K562 (cell line): ENCODE data around the gene LMBR1.

Experiments
- KAT7 ChIP-seq: sonication (generic); formaldehyde crosslinking; IDR thresholded peaks from 2 replicates; pipeline ENCODE4 v1.8.0; 2022; ENCODE audit warnings: missing genetic modification reagents, mild to moderate bottlenecking, borderline replicate concordance
- NUFIP1 ChIP-seq: fragments of 450-650 bp; IDR thresholded peaks from 2 replicates; pipeline ENCODE4 v1.6.1; 2018; ENCODE audit not compliant: partially characterized antibody
- TF ChIP-seq, protein P1 (sequence below), 2 experiments: fragments of 450-650 bp in 1 of 2; sonication (generic) in 1 of 2; formaldehyde crosslinking; conservative IDR thresholded peaks; 2 replicates each; pipeline versions ENCODE4 v1.4.0 to v1.8.1; 2020 to 2022; ENCODE audit warnings: mild to moderate bottlenecking in 1 of 2, missing genetic modification reagents in 1 of 2
- TF ChIP-seq, protein P2 (sequence below), 3 experiments: IDR thresholded peaks in 2 of 3; conservative IDR thresholded peaks in 1 of 3; 2 replicates each; pipeline ENCODE4 v1.5.1; 2011 to 2012; ENCODE audit warnings: low read length in 3 of 3, mild to moderate bottlenecking in 3 of 3, control low read depth in 2 of 3, improper control_type of control experiment in 1 of 3, inconsistent platforms in 1 of 3, low read depth in 1 of 3, mixed read lengths in 1 of 3, moderate library complexity in 1 of 3; ENCODE audit not compliant: insufficient read depth in 2 of 3

DNA sequence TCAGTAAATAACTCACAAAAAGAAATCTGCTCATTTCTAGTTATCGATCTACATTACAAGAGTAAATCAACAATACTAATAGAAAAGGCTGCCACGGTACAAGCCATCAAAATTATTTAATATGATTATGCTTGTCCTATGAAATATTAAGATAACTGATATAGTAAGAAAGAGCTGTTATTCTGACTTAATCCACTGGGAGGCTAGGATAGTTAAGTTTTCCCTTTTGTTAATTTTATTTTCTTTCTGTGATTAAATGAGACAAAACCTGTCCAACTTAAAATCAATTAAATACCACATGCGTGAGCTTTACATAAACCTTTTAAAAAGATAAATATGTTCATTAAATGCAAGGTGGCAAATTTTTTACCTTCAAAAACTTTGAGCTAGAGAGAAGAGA lies 114.8 kb downstream of the LMBR1 start:
- TF ChIP-seq, protein P1, sequence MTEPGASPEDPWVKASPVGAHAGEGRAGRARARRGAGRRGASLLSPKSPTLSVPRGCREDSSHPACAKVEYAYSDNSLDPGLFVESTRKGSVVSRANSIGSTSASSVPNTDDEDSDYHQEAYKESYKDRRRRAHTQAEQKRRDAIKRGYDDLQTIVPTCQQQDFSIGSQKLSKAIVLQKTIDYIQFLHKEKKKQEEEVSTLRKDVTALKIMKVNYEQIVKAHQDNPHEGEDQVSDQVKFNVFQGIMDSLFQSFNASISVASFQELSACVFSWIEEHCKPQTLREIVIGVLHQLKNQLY (CRISPR knock-in tag; conservative IDR thresholded peaks at IDR 0.05): no peak
- TF ChIP-seq NUFIP1: no peak
- no peak for TF ChIP-seq KAT7 (CRISPR knock-in tag)
- TF ChIP-seq, protein P2, sequence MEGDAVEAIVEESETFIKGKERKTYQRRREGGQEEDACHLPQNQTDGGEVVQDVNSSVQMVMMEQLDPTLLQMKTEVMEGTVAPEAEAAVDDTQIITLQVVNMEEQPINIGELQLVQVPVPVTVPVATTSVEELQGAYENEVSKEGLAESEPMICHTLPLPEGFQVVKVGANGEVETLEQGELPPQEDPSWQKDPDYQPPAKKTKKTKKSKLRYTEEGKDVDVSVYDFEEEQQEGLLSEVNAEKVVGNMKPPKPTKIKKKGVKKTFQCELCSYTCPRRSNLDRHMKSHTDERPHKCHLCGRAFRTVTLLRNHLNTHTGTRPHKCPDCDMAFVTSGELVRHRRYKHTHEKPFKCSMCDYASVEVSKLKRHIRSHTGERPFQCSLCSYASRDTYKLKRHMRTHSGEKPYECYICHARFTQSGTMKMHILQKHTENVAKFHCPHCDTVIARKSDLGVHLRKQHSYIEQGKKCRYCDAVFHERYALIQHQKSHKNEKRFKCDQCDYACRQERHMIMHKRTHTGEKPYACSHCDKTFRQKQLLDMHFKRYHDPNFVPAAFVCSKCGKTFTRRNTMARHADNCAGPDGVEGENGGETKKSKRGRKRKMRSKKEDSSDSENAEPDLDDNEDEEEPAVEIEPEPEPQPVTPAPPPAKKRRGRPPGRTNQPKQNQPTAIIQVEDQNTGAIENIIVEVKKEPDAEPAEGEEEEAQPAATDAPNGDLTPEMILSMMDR (IDR thresholded peaks at IDR 0.05 in 2 of 3, conservative IDR thresholded peaks at IDR 0.05 in 1 of 3; ENCODE audit: insufficient read depth in 2 of 3, low read depth in 1 of 3, low read length in 3 of 3): no peak
